Mesothelial cell of epicardium (in vitro differentiated cells): ENCODE data around the gene LRRK2. TPM values are rescaled to one million over a fixed set of nuclear protein-coding genes. Genes with fewer than 3 reads are reported as not detected.

Experiments used
- DNase-seq, 2 experiments: peaks; one replicate each; pipeline ENCODE4 v3.0.0; 2021; ENCODE audit warnings: low spot score in 2 of 2; ENCODE audit not compliant: unreplicated experiment in 2 of 2
- H3K27ac Mint-ChIP-seq: 2 replicates; pipeline ENCODE4 v1.8.0; 2021; ENCODE audit warnings: mixed read lengths
- H3K27me3 Mint-ChIP-seq: 2 replicates; pipeline ENCODE4 v1.8.0; 2021; ENCODE audit warnings: low read depth, mixed read lengths
- H3K36me3 Mint-ChIP-seq: 2 replicates; pipeline ENCODE4 v1.8.0; 2021; ENCODE audit warnings: mixed read lengths
- H3K4me1 Mint-ChIP-seq: 2 replicates; pipeline ENCODE4 v1.8.0; 2021; ENCODE audit warnings: mixed read lengths
- H3K4me3 Mint-ChIP-seq: 2 replicates; pipeline ENCODE4 v1.8.0; 2021; ENCODE audit warnings: mild to moderate bottlenecking, moderate library complexity, mixed read lengths
- H3K9me3 Mint-ChIP-seq: 2 replicates; pipeline ENCODE4 v1.8.0; 2021; ENCODE audit warnings: mixed read lengths
- CTCF ChIP-seq: fragments of 200-600 bp; sonication (generic); IDR thresholded peaks from one replicate; pipeline ENCODE4 v1.5.0; 2021; ENCODE audit warnings: antibody characterized with exemption; ENCODE audit not compliant: unreplicated experiment
- total RNA-seq: library from RNA; stranded (reverse); gene quantifications from 3 replicates; pipeline ENCODE4 v1.2.1, GENCODE V29; 2021

LRRK2 gene
- total RNA-seq, 1 donor from 2014 or later: 1.6 TPM

- Mint-ChIP-seq H3K36me3 (no peaks in the 10 kb centered on the region), H3K4me1 (no peaks in the 10 kb centered on the region), H3K27me3 (no peaks in the 10 kb centered on the region), H3K4me3 (no peak overlapping the region), H3K27ac (no peak overlapping the region), H3K9me3 (peaks cover 6% of the 10 kb centered on the region)
- no peak for TF ChIP-seq CTCF
- DNase-seq: no peak
Observed at GRCh38 chr12:40194846-40195245, 30.0 kb upstream of the LRRK2 start.

- H3K27me3 Mint-ChIP-seq: no peaks in the 10 kb centered on the region
- H3K36me3 Mint-ChIP-seq: no peaks in the 10 kb centered on the region
- DNase-seq: no peak
- H3K9me3 Mint-ChIP-seq: no peaks in the 10 kb centered on the region
- H3K4me1 Mint-ChIP-seq: no peaks in the 10 kb centered on the region
- no peak overlapping the region for H3K4me3 Mint-ChIP-seq
- no peak overlapping the region for H3K27ac Mint-ChIP-seq
- TF ChIP-seq CTCF: no peak
Observed at GRCh38 chr12:40197590-40197989, 27.2 kb upstream of the LRRK2 start.

- Mint-ChIP-seq H3K4me1 (no peaks in the 10 kb centered on the region), H3K36me3 (no peaks in the 10 kb centered on the region), H3K4me3 (no peak overlapping the region), H3K27me3 (no peaks in the 10 kb centered on the region), H3K27ac (no peak overlapping the region), H3K9me3 (no peaks in the 10 kb centered on the region)
- no peak for TF ChIP-seq CTCF
- no peak for DNase-seq
Observed at GRCh38 chr12:40198601-40199000, 26.2 kb upstream of the LRRK2 start.

GRCh38 chr12:40202095-40203059, 22.4 kb upstream of the LRRK2 start:
- no peak for DNase-seq
- Mint-ChIP-seq H3K9me3 (no peaks in the 10 kb centered on the region), H3K36me3 (no peaks in the 10 kb centered on the region), H3K27ac (no peak overlapping the region), H3K4me1 (no peaks in the 10 kb centered on the region), H3K27me3 (no peaks in the 10 kb centered on the region), H3K4me3 (no peak overlapping the region)
- TF ChIP-seq CTCF: no peak

GRCh38 chr12:40203060-40203430, 21.8 kb upstream of the LRRK2 start:
- Mint-ChIP-seq H3K36me3 (no peaks in the 10 kb centered on the region), H3K27ac (no peak overlapping the region), H3K9me3 (no peaks in the 10 kb centered on the region), H3K4me1 (no peaks in the 10 kb centered on the region), H3K27me3 (no peaks in the 10 kb centered on the region), H3K4me3 (no peak overlapping the region)
- TF ChIP-seq CTCF: no peak
- DNase-seq: no peak
